HG02973 (cell line): ENCODE measurements around the gene PILRA.
"Not testable (repeated sequence)": the region's sequence is repeated elsewhere in the genome, so short reads cannot be mapped to it uniquely, and the experiment has no call there.

Source experiments
- ATAC-seq: cut with Tn5 transposase; IDR thresholded peaks from one replicate; pipeline ENCODE4 v1.9.1; 2021; ENCODE audit warnings: moderate library complexity; ENCODE audit not compliant: unreplicated experiment

Gene PILRA

DNA sequence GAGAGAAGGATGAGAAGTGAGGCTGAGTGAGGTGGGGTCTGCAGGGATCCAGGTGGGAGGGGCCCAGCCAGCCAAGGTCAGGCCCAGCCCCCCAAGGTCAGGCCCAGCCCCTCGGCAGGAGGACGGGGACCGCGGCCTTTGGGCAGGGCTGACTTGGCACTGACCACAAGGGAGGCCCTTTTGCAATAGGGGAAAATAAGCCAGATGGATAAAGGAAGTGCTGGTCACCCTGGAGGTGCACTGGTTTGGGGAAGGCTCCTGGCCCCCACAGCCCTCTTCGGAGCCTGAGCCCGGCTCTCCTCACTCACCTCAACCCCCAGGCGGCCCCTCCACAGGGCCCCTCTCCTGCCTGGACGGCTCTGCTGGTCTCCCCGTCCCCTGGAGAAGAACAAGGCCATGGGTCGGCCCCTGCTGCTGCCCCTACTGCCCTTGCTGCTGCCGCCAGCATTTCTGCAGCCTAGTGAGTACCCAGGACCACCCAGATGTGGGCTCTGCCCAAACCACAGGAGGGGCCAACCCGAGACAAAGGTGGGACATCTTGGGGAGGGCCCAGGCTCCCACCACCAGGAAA is at the start of gene PILRA:
TSS of gene PILRA (plus strand) at position 227 of the 571 bp plus-strand sequence. CDS start at position 397, 170 bp downstream.
- no peak for ATAC-seq

DNA sequence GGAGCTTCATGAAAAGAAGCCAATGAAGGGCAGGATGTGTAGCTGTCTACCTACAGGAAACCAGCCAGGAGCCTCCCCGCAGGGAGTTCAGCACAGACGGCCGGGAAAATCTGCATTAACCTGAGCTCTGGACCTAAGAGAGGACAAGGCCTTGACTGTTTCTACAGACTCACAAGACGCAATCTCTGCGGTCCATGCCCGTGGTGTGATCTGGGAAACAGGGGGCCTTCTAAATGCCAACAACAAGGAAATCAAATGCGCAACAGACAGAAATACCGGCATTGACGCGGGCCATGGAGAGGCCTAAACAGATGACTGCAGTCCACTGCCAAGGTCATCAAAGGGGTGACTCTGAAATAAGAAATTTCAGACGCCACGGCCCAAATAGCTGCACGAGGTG is 49.1 kb upstream of the PILRA start:
- ATAC-seq: not testable (repeated sequence)

DNA sequence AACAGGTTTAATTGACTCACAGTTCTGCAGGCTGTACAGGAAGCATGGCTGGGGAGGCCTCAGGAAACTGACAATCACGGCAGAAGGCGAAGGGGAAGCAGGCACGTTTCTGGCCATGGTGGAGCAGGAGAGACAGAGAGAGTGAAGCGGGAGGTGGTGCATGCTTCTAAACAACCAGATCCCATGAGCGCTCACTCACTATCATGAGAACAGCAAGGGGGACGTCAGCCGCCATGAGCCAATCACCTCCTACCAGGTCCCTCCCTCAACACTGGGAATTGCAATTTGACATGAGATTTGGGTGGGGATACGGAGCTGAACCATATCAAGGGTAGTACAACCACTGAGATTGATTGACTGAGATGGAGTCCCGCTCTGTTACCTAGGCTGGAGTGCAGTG is 47.6 kb upstream of the PILRA start:
- not testable (repeated sequence) for ATAC-seq

DNA sequence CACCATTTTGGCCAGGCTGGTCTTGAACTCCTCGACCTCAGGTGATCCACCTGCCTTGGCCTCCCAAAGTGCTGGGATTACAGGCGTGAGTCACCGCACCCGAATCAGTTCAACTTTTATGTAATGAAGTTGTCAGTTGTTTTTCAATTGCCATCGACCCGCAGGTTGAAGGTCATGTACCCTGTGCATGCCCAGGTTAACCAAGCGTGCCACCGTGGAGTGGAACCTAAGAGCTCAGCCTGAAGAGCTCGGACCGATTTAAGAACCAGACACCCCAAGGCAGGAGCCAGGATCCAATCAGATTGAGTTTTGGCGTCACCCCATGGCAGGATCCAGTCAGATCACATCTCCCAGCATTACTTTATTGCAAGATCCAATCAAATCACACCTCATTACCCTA is 46.4 kb upstream of the PILRA start:
- ATAC-seq: not testable (repeated sequence)

DNA sequence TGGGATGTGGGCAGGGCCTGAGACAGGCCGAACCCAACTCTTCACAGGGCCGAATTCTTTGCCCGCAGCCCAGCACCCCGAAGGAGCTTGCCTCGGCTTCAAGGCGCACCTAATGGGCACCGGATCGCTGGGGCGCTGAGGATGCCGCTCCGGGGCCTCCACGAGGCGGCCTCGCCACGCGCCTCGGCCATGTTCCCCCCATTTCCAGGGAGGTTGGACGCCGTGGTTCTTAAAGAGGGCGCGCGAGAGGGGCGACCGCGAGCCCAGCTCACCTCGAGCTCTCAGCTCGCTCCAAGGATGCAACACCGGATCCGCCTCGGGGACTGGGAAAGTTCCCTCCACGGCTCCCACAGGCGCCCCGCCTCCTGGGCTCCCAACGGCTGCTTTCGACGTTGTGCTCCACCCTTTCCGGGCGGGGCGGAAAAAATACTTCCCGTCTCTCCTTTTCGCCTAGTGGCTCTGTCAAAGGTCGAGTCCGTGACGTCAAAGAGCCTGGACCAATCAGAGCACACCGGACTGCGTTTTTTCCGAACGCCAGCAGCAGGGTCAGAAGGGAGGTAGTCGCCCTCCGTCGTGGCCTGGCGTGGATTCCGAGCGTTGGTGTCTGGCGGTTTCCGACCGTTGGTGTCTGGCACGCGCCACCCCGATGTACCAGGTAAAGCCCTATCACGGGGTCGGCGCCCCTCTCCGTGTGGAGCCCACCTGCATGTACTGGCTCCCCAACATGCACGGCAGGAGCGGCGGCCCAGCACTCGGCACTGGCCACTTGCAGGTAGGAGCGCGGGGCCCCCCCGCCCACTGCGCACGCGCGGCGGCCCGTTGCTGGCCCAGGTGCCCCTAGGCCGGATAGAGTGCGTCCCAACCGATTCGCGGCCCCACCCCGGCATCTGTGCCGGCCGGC is 37.5 kb upstream of the PILRA start:
- ATAC-seq: peak; percentile 87

GRCh38 chr7:100338083-100338696 is 35.1 kb upstream of the PILRA start:
- ATAC-seq: not testable (repeated sequence)

DNA sequence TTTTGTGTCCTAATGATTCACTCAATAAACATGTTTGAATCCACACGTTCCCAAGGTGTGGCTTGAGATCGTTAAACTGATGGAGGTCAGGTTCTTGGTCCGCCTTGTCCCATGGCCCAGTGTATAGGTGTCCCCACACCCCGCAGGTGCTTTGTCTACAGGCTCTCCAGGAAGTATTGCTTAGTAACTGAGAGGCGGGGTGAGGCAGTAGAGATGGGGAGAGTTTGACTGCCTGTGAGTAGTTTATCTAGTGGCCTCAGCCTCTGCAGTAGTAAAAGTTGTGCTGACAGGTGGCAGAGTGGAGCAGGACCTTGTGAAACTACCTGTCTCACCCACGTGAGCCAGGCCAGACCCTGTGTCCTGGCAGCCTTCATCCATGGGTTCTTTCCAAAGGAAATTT is 32.0 kb upstream of the PILRA start:
- not testable (repeated sequence) for ATAC-seq

- ATAC-seq: no peak
Measured at GRCh38 chr7:100342765-100343164, 30.5 kb upstream of the PILRA start.

DNA sequence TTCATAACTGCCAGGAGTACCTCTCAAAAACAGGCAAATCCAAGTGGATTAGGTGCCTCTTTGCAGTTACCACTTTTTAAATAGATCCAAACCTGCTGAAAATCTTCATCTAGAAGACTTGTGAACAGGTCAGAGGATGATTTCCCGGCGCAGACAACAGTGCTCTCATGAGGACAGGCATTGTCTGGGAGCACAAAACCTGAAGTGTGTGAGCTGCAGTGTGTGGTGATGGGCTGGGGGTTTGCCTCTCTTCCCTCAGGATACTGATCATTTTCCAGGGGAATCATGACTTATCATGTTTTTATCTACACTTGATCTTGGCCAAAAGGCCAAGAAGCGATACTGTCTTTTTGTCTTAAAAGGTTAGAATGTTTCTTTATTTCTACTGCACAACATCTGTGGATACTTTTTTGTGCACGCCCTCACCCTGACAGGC is 29.1 kb upstream of the PILRA start:
- ATAC-seq: not testable (repeated sequence)

GRCh38 chr7:100344560-100345287 is 28.6 kb upstream of the PILRA start:
- ATAC-seq: peak; percentile 75

- ATAC-seq: peak; percentile 19
Measured at GRCh38 chr7:100345288-100345672, 28.0 kb upstream of the PILRA start.

GRCh38 chr7:100346921-100347320 is 26.4 kb upstream of the PILRA start:
- no peak for ATAC-seq

DNA sequence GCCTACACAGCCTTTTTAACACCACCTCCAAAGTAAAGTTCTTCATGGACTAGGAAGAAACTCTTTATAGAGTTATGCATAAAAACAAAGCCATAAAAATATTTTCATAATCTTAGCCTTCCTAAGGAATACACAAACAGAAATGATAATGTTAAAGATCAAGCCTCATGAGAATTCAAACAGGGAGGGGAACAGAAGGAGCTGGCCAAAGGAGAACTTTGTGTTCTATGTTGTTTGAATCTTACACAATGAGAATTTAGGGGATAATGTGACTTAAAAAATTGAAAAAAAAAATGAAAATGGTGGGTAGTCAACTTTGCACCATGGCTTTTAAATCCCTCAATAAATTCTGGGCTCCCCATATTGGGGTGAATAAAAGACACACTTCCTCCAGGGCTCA is 24.5 kb upstream of the PILRA start:
- no peak for ATAC-seq

DNA sequence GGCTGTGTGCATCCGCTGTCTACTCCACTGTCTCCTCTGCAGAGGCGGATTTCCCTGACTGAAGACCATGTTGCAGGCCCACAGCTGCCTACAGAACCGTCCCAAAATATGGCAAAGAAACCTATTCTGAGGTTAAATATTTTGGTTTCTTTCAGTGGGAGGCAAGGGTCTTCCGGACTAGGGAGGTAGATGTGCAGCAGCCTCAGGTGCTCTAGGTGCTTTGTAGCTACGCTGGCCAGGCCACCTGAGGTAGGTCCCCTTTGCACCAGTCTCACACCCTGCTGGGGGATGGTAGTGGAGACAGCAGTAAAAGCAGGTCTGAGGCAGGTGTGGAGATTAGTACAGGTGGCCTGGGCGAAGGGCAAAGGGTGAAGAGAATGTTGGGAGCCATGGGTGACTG is 23.5 kb upstream of the PILRA start:
- ATAC-seq: no peak

- no peak for ATAC-seq
Measured at GRCh38 chr7:100351657-100352058, 21.6 kb upstream of the PILRA start.

DNA sequence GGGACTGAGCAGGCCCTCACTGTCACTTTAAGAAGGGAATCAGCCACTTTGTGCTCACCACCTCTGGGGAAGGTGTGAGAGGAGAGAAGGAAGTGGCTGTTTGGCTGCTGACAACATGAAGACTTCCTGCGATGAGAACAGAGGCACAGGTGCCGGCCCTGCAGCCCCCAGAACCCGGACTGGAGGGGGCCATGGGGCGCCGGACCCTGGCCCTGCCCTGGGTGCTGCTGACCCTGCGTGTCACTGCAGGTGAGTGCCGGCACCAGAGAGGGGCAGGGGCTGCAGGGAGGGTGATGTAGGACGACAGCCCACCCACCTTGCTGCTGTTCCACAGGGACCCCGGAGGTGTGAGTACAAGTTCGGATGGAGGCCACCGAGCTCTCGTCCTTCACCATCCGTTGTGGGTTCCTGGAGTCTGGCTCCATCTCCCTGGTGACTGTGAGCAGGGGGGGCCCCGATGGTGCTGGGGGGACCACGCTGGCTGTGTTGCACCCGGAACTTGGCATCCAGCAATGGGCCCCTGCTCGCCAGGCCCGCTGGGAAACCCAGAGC is 21.0 kb upstream of the PILRA start:
- not testable (repeated sequence) for ATAC-seq

DNA sequence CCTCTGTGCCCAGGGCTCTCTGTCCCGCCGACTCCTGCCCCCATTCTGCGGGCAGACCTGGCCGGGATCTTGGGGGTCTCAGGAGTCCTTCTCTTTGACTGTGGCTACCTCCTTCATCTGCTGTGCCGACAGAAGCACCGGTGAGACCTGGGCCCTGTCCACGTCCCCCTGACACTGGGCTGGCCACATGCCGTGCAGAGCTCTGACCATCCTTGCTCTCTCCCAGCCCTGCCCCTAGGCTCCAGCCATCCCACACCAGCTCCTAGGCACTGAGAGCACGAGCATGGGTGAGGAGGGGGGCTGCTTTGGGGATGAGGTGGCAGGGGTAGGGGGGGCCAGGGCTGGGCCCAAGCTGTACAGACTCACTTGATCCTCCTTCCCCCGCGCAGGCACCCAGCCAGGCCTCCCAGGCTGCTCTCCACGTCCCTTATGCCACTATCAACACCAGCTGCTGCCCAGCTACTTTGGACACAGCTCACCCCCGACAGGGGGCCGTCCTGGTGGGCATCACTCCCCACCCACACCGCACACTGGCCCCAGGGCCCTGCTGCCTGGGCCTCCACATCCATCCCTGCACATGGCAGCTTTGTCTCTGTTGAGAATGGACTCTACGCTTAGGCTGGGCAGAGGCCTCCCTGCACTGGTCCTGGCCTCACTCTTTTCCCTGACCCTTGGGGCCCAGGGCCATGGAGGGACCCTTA is 20.2 kb upstream of the PILRA start:
- no peak for ATAC-seq

DNA sequence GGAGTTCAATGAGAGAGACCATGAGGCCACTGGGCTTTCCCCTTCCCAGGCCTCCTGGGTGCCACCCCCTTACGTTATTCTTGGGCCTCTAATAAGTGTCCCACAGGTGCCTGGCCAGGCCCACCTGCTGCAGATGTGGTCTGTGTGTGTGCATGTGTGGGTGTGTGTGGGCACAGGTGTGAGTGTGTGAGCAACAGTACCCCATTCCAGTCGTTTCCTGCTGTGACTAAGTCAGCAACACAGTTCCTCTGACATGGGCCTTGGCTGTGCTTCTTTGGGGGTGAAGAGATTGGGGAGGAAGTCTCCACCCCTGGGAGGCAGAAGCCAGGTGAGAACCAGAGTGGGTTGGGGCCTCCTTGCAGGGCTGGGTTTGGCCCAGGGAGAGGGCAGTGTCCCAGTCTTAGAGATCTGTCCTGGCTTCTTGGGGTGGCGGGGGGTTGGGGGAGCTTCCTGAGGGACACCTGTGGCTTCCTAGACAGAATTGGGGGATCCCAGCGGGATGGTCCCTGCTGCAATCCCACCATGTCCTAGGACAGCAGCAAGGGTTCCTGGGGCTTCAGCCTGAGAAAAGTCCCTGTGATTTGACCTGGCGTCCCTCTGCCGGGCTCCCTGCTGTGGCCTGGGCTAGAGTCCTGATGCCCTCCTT is 19.5 kb upstream of the PILRA start:
- ATAC-seq: no peak

DNA sequence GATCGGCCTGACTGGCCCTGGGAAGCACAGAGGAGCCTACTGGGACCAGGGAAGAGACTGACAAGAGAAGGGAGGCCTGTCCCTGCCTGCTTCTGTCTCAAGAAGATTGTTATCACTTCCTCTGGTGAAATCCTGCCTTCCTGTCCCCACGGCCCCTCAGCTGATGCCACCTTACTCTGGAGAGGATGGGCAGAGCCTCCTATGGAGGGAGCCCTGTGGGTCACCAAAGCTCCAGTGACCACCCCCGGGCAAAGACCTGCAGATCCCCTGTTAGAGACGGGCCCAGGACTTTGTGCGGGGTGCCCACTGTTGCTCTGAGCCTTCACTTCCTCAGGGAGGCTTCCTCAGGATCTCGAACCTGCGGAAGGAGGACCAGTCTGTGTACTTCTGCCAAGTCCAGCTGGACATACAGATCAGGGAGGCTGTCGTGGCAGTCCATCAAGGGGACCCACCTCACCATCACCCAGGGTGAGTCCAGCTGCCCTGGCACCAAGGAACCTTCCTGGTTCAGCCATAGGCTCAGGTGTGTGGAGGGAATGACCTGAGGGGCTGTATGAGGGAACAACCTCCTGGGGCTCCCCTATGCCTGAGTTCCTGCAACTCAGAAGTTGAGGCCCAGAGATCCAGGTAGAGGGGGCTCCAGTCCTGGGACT is 16.7 kb upstream of the PILRA start:
- no peak for ATAC-seq
